ENCODE measurements around the gene RP2. TPM values are rescaled to one million over a fixed set of nuclear protein-coding genes. Genes with fewer than 3 reads are reported as not detected.

RP2 gene
- total and polyA plus RNA-seq, 2 of the 8 experiments (the other 6 are each of a cell fraction or from before 2014, with no cell fraction given): 2.2 to 6.9 TPM

DNA sequence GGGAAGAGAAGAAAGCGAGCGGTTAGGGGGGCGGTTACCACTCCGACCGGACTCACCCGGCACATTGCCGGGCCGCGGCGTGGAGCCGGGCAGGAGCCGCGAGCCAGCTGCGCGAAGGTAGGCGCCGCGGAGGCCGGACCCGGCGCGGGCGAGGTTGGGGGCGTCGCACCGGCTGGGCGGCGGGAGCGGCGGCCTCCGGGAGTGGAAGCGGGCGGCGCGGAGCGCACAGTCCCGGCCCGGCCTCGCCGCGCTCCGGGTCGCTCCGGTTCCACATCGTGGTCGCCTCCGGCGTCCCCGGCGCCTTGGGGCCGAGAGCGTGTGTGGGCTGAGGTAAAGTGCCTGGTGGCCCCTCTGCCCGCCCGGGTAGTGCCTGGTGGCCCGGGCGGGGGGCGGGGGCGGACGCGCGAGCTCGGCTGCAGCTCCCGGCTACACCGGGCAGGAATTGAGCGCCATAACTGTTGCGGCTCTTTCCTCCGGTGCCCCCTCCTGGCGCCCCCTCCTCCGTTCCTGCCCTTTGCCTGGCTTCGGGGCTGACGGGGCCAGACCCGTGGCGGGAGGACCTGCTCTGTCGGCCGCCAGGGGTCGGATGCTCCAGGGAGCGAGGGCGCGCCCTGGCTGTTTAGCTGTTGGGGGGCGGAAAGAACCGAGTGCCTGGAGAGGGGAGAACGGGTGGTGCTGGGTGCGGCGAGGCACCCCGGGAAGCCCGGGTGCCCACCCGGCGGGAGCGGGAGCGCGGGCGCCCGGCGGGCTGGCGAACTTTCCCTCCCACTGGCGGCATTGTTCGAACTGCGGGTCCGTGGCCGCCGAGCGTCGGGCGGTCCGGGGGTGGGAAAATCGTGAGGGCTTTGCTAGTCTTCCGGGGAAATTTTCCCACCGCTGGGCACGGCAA is 76.0 kb downstream of the RP2 start:
- Histone ChIP-seq H3K14ac (ENCODE audit: insufficient read length) (no peak overlapping the region), H3K27me3 (replicated peaks in 1 of 4; ENCODE audit: control insufficient read depth in 3 of 4, extremely low read depth in 1 of 4, insufficient read depth in 3 of 4, low read length in 3 of 4) (no peaks in the 10 kb centered on the region), H3K36me3 (ENCODE audit: control insufficient read depth in 2 of 4, insufficient read depth in 4 of 4, low read length in 3 of 4) (no peaks in the 10 kb centered on the region), H3K23me2 (ENCODE audit: low read depth, low read length) (0 out of 2 replicates have a peak, but pooled peaks cover 3% of the 10 kb centered on the region), H3K79me1 (ENCODE audit: low read depth, low read length) (peaks cover 2% of the 10 kb centered on the region; the same call in 1 of the 2 replicates), H3K9ac (replicated peaks in 1 of 4; ENCODE audit: extremely low read depth in 1 of 4, low read depth in 3 of 4, low read length in 3 of 4) (peak overlapping the region; percentile 25 to 87 (median 69); a peak in 6 of 7 replicates), H2BK20ac (ENCODE audit: low read length) (no peak overlapping the region), H2BK15ac (ENCODE audit: low read length) (no peak overlapping the region), H3K4me3 (ENCODE audit: extremely low read depth in 1 of 4, insufficient read depth in 2 of 4, low read depth in 3 of 4, low read length in 4 of 4) (peak overlapping the region; percentile 63 to 88 (median 66)), H2BK120ac (replicated peaks; ENCODE audit: low read depth, low read length) (no peak overlapping the region), H4K5ac (ENCODE audit: insufficient read length, low read depth, low read length) (peak overlapping the region; percentile 71), H4K20me1 (replicated peaks in 1 of 2; ENCODE audit: control insufficient read depth in 1 of 2, insufficient read depth in 2 of 2, low read length in 2 of 2) (peaks cover 0 to 3% of the 10 kb centered on the region in 2 experiments), H3K56ac (replicated peaks; ENCODE audit: insufficient read length, low read depth, low read length) (no peak overlapping the region), H2AFZ (ENCODE audit: low read length) (no peak overlapping the region), H4K8ac (ENCODE audit: extremely low read depth, insufficient read depth, low read length) (peak overlapping the region; percentile 85; the same call in 1 of the 2 replicates), H3K4me2 (ENCODE audit: insufficient read depth in 1 of 2, low read depth in 2 of 2, low read length in 2 of 2) (peak overlapping the region; percentile 76 to 87; a peak in 3 of 4 replicates), H3K23ac (ENCODE audit: insufficient read length) (no peak overlapping the region), H3K27ac (ENCODE audit: low read depth, low read length) (no peak overlapping the region; the same call in 1 of the 2 replicates), H4K91ac (replicated peaks; ENCODE audit: insufficient read length, low read length) (no peak overlapping the region), H3K9me3 (ENCODE audit: insufficient read depth in 2 of 2, low read depth in 1 of 2, low read length in 1 of 2) (no peaks in the 10 kb centered on the region), H3K4ac (replicated peaks; ENCODE audit: insufficient read length, low read depth, low read length) (no peak overlapping the region), H3K18ac (ENCODE audit: extremely low read depth, low read length) (peak overlapping the region; percentile 60), H2BK12ac (ENCODE audit: low read depth, low read length) (no peak overlapping the region), H3K79me2 (ENCODE audit: control insufficient read depth in 1 of 2, insufficient read depth in 2 of 2, low read length in 2 of 2) (peaks cover 8 to 45% of the 10 kb centered on the region in 2 experiments; a peak in 3 of 4 replicates), H3K4me1 (replicated peaks in 1 of 4; ENCODE audit: control insufficient read depth in 3 of 4, insufficient read depth in 4 of 4, low read length in 3 of 4) (peaks cover 0 to 3% (median 0%) of the 10 kb centered on the region in 4 experiments; a peak in 3 of 7 replicates), H2AK5ac (ENCODE audit: low read depth, low read length) (no peak overlapping the region), H2BK5ac (ENCODE audit: low read depth, low read length) (no peak overlapping the region)
- WGBS, 2 experiments (ENCODE audit: extremely low coverage in 1 of 2, insufficient coverage in 1 of 2, insufficient read length in 1 of 2, insufficient replicate concordance in 2 of 2, low coverage in 1 of 2, low lambda C conversion rate in 2 of 2, missing lambda C conversion rate in 1 of 2): 0% methylated on average over 2 of the region's 109 CpGs; no CpG with 5 or more reads in 1 of the 2 experiments
- DNase-seq (ENCODE audit: low read depth in 1 of 2, low spot score in 2 of 2) (peak in 1 of 2 experiments; percentile 60), FAIRE-seq (no peak)
- ChIA-PET POLR2A (ENCODE audit: partially characterized antibody) (interaction anchor here (0.7 to 1.7 kb wide), 3 partner anchors 20 to 153 kb away, joined by 3 to 5 read pairs (median 3); no protein-coding TSS in a partner anchor), CTCF (ENCODE audit: partially characterized antibody) (interaction anchor here (0.6 to 1.9 kb wide), 7 partner anchors 22 to 409 kb away, joined by 3 to 7 read pairs (median 4); no protein-coding TSS in a partner anchor)
- TF ChIP-seq RXRA (IDR thresholded peaks at IDR 0.05; ENCODE audit: insufficient read depth, low read depth, low read length) (no peak), ASH2L (IDR thresholded peaks at IDR 0.05; ENCODE audit: low read length) (no peak), POLR2A (IDR thresholded peaks at IDR 0.05; ENCODE audit: control extremely low read depth in 1 of 2, low read depth in 2 of 2, low read length in 2 of 2) (peak; percentile 50 to 66), TAF7 (optimal IDR thresholded peaks at IDR 0.05; ENCODE audit: borderline replicate concordance, low read depth, low read length) (no peak), RAD21 (IDR thresholded peaks at IDR 0.05 in 1 of 2, conservative IDR thresholded peaks at IDR 0.05 in 1 of 2; ENCODE audit: low read depth in 2 of 2, low read length in 2 of 2) (peak; percentile 35 to 52; a peak in 3 of 4 replicates), PHF8 (conservative IDR thresholded peaks at IDR 0.05; ENCODE audit: low read depth, low read length) (peak; percentile 54), TAF1 (IDR thresholded peaks at IDR 0.05; ENCODE audit: low read depth, low read length) (peak; percentile 50; the same call in 1 of the 2 replicates)
